NCI-H1694 (cell line): ENCODE measurements around the gene PRRX1.

Experiments
- DNase-seq: peaks from one replicate; lab custom pipeline; 2025; lab: John Stamatoyannopoulos, UW

The PRRX1 gene

DNA sequence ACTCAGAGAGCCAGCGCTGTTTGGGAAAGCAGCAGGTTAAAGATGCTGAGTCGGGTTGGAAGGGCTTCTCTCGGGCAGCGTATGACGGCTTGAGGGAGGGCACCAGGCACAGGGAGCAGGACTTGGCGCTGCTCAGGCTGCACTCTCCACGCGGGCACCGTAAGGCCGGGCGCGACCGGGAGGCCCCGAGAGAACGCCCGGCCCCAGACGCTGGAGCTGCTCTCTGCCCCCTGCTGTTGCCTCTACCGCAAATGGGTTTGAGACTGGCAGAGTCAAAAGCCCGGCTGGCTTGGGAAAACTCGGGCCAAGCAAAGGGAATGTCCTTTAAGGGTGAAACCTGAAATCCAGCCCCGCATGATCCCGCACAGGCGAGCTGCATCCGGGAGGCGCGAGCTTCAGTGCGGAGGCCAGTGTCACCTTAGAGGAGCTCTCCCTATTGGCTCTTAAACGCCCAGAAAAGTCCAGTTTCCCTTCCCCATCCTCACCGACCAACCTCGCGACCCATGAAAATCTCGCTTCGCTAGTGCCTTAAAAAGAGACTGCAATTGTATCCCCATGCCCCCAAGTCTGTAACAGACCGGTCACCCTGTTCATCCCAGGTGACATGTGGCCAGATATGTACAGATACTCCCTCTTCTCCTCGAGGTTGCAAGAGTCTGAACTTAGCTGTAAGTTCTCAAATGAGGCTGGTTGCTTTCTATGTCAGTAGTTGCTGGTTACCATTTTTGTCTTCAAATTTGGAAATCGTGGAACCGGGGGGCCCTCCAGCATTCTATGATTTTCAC lies 1.1 kb downstream of the PRRX1 start:
- no peak for DNase-seq

- no peak for DNase-seq
Measured at GRCh38 chr1:170665629-170666028, 1.7 kb downstream of the PRRX1 start.

DNA sequence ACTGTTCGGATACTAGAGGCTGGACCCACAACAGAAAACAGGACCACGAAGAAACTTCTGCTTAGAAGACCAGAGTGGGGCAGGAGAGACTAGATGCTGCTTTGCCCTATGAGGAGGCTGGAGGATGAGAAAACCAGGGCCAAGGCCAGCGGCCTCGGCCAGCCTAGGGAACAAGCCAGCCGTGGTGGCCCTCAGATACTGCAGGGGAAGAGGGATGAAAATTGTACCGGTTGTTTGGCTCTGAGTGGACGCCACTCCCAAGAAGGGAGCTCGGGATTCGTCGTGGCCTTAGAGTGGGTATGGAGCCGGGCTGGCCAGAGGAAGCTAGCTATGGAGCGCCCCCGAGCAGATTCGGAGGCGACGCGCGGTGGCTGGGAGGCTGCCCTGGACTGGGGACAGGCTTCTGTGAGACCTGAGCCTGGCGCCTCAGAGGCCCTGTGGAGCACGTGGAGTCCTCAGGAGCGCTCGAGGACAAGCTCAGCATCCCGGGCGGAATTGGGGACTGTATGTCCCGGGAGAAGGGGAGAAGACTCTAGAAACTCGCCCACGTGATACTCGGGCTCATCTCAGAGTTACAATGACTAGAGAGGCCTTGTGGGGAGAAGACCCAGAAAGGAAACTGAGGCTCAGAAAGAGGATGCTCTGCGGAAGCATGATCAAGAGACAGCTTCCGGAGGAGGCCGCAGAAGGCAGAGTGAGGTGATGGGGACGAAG lies 2.8 kb downstream of the PRRX1 start:
- DNase-seq = no peak

DNA sequence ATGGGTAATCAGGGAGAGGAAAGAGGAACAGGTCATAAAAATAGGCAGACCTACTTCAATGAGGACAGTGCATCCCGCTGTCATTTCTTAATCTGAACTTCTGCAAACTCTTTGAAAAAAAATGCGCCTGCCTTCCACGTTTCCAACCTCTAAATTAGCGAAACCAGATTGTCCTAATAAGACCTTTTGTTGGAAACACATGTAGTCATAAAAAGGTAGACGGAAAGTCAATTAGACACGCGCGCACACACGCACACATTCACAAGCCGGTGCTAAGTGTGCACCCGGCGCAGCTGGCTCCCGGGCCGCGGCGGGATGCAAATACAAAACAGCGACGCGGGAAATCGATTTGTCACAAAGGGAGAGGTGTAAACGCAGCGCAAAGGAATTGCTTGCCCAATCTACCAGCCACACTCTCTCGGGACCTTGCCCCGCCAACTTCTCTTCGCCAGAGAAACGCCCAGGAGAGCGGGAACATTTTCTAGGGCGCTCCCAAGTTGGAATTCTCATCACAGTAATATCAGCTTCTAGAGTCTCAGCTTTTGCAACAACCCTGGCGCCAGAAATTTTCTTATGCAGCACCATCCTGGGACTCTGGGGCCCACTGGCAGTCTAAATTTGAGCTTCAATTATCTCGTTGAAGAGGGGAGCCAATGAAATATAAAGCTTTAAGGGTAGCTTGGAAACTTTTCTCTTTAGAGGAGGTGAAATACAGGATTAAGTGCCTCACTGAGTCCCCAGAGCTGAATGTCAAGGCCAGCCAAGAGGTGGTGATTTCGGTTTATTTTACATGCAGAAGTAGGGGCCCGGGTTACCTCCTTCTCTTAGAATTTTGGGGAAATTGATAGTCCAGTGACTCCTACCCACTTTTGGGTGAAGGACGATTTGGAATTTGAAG lies 4.5 kb downstream of the PRRX1 start:
- DNase-seq = no peak

DNA sequence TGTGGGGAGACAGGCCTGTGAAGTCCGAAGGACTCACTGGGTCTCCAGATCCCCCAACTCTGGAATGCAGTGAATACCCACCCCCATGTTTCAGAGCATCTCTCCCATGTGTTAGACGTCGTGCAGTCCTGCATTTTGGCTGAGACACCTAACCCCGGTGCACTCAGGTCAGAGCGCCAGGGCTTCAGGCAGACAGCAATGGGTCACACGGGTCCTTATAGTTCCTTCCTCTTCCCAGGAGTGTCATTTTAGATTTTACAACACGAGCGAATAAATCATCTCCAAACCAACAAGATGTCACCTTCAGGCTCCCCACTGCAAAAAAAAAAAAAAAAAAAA lies 5.1 kb downstream of the PRRX1 start:
- no peak for DNase-seq

- no peak for DNase-seq
Measured at GRCh38 chr1:170669586-170670530, 5.9 kb downstream of the PRRX1 start.

DNA sequence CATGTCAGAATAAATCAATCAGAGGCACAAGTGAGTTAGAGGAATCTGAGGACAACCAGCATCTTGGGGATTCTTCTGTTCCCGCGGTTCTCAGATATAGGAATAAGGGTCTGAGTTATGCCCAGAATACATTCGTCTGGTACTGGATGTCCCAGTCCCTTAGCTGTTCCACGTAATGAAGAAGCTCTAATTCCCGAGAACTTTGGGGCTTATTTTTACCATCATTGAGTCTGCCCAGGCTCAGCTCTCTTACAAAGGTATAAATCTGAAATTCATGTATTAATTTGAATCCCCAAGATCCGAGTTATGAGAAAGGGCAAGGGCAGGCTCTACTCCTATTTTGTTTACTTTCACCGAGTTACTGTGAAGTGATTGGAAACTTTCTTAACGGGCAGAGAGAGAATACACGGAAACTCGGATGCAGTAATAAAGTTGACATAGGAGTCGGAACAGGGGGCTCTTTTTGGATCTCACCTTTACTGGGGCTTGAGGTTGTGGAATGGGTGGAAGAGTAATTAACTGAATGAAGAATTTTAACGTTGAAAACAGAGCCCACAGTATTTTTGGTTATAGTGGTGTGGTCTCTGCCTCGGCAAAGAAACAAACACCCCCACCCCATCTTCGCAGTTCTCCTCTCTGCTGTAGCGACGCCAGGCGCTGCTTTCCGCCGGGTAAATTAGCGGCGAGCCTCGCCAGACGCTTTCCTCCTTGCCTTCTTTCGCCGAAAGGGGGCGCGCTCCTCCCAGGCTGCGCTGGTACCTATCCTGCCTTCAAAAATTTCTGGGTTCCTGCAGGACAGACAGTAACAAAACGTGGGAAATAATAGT lies 7.1 kb downstream of the PRRX1 start:
- DNase-seq = no peak

DNA sequence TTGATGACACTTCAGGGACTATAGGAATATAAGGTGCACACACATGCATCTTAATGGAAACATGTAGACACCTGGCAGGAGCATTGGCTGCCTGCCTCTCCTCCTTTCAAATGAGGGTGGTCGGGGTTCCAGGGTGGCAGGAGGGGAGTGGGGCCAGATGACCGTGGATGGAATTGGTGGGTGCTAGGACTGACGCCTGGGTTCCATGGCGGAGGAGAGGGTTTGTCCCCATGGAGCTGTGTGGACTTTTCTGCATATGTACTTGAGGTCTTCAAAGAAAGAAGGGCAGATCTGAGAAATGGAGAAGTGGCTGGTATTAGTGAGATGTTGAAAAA lies 7.7 kb downstream of the PRRX1 start:
- no peak for DNase-seq

GRCh38 chr1:170672316-170672715 lies 8.4 kb downstream of the PRRX1 start:
- DNase-seq = no peak

DNA sequence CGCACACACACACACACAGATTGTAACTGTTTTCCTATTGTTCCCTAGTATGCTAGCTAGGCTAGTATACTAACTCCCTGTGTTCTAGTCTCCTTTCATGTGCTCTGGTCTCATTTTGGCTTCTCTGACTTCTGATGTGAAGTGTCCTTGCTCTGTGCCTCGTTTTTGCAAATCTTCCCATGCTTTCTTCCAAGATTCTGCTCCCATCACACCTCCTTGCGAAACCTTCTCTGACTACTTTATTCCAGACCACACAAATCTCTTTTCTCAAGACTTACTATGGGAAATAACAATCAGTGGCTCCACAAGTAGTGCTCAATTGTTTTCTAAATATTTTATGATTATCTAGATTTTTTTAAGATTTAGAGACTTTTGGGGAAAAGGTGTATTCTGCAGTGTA lies 10.3 kb downstream of the PRRX1 start:
- DNase-seq = no peak

GRCh38 chr1:170674986-170675385 lies 11.1 kb downstream of the PRRX1 start:
- no peak for DNase-seq

GRCh38 chr1:170675865-170676264 lies 11.9 kb downstream of the PRRX1 start:
- DNase-seq = no peak

GRCh38 chr1:170676628-170677027 lies 12.7 kb downstream of the PRRX1 start:
- DNase-seq = no peak

GRCh38 chr1:170678027-170678600 lies 14.2 kb downstream of the PRRX1 start:
- DNase-seq = no peak

- DNase-seq = no peak
Measured at GRCh38 chr1:170680428-170680827, 16.5 kb downstream of the PRRX1 start.

GRCh38 chr1:170682169-170682568 lies 18.2 kb downstream of the PRRX1 start:
- no peak for DNase-seq

GRCh38 chr1:170682809-170683208 lies 18.9 kb downstream of the PRRX1 start:
- no peak for DNase-seq

DNA sequence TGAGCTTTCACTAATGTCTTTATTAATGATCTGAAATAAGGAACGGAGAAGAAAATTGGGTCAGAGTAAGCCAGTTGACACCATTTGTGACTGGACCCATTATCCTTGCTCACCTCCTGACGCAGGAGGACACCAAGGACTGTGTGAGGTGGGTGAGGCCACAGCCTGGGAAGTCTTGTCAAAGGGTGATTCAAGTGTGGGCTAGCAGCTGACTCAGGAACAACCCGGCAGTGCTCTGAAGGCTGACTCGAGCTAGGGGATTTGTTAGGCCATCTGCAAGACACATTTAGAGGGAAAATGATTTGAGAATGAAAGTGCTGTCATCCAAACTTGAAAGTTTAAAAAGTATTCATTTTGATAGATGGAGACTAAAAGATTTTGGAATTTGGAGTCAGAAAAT lies 21.2 kb downstream of the PRRX1 start:
- DNase-seq = no peak

- DNase-seq = no peak
Measured at GRCh38 chr1:170686291-170686690, 22.4 kb downstream of the PRRX1 start.

DNA sequence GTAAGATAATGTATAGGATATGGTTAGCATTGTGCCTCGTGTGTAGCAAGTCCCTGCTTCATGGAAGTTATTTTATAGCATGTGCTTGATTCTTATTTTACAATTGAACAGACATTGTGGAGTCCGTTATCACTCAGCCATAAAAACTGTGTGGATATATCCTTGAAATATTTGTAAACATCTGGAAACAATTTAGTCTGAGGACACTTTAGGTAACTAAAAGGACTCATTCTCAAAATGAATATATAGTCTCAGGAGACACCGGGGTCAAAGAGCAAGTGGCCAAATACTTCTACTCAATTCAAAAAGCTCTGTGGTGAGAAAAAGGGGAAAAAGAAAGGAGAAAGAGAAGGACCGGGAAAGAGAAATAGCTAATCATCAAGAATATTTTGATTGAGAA lies 23.7 kb downstream of the PRRX1 start:
- no peak for DNase-seq

- no peak for DNase-seq
Measured at GRCh38 chr1:170691258-170691657, 27.3 kb downstream of the PRRX1 start.
